NCI-H187 (cell line): ENCODE measurements around the gene TLN1.

ENCODE experiments used
- DNase-seq, 2 experiments: peaks; one replicate each; lab custom pipeline; 2025; lab: John Stamatoyannopoulos, UW

Gene TLN1

GRCh38 chr9:35661756-35662350 is 70.1 kb downstream of the TLN1 start:
- no peak for DNase-seq

GRCh38 chr9:35660966-35661415 is 71.0 kb downstream of the TLN1 start:
- DNase-seq: no peak

- no peak for DNase-seq
Observed at GRCh38 chr9:35659340-35659739, 72.7 kb downstream of the TLN1 start.

GRCh38 chr9:35658968-35659220 is 73.1 kb downstream of the TLN1 start:
- DNase-seq: no peak

GRCh38 chr9:35658137-35658967 is 73.6 kb downstream of the TLN1 start, which contains the start of gene CCDC107:
TSS of gene CCDC107 (plus strand) at chr9:35658292. CDS start at chr9:35658380, 88 bp downstream.
- peak; percentile 54 to 92 for DNase-seq

- peak; percentile 87 to 92 for DNase-seq
Observed at GRCh38 chr9:35657546-35658136, 74.4 kb downstream of the TLN1 start, which contains the start of gene RMRP. TSS of gene RMRP (minus strand) at chr9:35658019.

- DNase-seq: no peak
Observed at GRCh38 chr9:35656831-35657545, 75.0 kb downstream of the TLN1 start.

GRCh38 chr9:35656348-35656747 is 75.6 kb downstream of the TLN1 start:
- no peak for DNase-seq

GRCh38 chr9:35653611-35654010 is 78.4 kb downstream of the TLN1 start:
- DNase-seq: no peak

- no peak for DNase-seq
Observed at GRCh38 chr9:35652829-35653209, 79.2 kb downstream of the TLN1 start.

GRCh38 chr9:35651956-35652828 is 79.8 kb downstream of the TLN1 start:
- no peak for DNase-seq

- DNase-seq: peak in 1 of 2 experiments; percentile 24
Observed at GRCh38 chr9:35650341-35651158, 81.4 kb downstream of the TLN1 start, which contains the start of gene SIT1. TSS of gene SIT1 (minus strand) at chr9:35650931. CDS start at chr9:35650853, 78 bp downstream.

GRCh38 chr9:35649431-35650340 is 82.3 kb downstream of the TLN1 start:
- DNase-seq: no peak
